Cerebellar nuclear complex (tissue), 1 donor: ENCODE results near the gene SLC5A9.
"Not testable (repeated sequence)": the region's sequence is repeated elsewhere in the genome, so short reads cannot be mapped to it uniquely, and the experiment has no call there.

ENCODE experiments used
- DNase-seq, 2 experiments: peaks; one replicate each; lab custom pipeline; 2025; lab: John Stamatoyannopoulos, UW

Gene SLC5A9

DNA sequence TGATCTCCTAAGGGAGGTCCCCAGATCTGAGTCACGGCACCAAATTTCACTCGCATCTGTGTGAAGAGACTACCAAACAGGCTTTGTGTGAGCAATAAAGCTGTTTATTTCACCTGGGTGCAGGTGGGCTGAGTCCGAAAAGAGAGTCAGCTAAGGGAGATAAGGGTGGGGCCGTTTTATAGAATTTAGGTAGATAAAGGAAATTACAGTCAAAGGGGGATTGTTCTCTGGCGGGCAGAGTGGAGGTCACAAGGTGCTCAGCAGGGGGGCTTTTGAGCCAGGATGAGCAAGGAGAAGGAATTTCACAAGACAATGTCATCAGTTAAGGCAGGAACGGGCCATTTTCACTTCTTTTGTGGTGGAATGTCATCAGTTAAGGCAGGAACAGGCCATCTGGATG is 8.2 kb upstream of the SLC5A9 start:
- DNase-seq: not testable (repeated sequence)

DNA sequence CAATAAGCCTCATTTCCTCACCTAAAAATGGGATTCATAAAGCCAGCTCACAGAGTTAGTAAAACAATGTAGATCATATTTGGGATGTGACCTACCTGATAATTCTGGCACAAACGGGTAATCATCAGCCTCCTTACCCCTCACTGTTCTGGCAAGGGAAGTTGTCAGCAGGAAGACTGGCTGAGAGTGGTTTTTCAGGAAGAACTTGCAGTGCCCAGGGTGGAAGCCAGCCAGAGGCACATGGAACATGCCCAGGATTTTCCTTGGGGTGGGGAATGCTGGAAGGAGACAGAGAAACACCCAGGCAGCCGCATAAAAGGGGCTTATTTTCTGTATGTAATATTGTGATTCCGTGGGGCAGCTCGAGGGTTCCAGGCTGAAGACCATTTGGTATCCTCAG is 7.7 kb upstream of the SLC5A9 start:
- DNase-seq: peak; percentile 20 to 55

DNA sequence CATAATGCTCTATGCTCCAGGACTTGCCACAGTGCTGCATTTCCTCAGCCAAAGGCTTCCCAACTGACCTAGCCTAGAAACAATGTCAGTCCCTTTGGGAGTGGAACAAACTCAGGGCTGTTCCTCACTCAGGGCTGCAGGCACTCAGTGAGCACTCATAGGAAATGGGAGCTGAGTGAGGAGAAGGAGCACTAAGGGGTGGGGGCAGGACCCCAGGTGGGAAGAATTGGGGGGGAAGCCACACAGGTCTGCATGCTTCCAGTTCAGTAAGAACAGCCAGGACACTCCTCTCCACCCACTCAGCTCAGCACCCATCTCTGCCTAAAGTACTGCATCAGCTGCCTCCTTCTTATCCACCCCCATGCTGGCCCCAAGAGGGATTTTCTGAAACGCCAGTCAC is 7.3 kb upstream of the SLC5A9 start:
- no peak for DNase-seq

DNA sequence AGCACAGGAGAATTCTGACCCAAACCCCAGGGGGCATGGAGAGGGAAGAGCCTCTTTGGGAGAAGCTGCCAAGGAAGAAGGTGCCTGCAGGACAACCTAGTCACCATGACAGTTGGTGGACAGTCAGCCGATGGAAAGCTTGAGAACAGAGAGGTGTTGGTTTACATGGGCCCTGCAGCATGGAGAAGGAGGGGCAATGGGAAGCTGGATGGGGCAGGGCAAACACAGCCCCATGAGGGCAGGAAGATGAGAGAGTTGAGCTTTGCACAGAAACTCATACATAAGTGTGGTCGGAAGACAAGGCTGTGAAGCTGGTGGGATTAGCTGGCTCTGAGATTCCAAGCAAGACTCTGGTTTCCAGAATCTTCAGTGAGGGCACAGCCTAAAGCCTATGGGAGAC is 6.6 kb upstream of the SLC5A9 start:
- no peak for DNase-seq

DNA sequence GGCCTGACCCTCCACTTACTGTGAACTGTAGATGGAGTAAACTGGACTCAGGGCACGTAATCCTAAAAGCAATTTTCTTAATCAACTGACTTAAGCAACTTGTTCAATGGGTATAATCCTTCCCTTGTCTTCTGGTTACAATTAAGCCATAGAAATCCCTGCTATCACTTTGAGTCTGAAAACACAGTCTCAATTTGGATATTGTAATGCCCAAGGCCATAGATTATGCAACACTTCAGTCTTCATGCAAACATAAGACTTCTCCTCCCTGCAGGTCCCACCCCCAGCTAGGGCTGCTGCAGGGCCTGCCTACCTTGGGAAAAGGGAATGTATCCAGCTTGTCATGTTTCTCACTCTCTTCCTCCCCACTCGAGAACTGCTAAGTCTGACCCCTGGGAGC is 6.2 kb upstream of the SLC5A9 start:
- DNase-seq: no peak

DNA sequence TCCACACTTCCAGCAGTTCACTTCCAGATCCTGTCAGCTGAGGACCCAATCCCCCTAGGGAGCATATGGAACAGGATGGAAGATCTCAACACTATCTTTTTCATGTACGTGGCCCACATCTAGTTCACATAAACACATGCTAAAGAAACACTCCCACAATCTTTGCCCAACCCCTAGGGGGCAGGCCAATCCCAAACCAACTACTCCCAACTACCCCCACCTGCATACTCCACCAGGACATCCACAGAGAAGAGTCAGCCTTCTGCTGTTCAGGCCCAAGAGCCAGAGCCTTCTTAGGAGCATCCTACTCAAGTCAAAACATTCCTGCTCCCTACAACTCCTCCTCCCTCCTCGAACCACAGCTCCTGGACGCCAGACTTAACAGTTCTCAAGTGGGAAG is 5.6 kb upstream of the SLC5A9 start:
- no peak for DNase-seq

DNA sequence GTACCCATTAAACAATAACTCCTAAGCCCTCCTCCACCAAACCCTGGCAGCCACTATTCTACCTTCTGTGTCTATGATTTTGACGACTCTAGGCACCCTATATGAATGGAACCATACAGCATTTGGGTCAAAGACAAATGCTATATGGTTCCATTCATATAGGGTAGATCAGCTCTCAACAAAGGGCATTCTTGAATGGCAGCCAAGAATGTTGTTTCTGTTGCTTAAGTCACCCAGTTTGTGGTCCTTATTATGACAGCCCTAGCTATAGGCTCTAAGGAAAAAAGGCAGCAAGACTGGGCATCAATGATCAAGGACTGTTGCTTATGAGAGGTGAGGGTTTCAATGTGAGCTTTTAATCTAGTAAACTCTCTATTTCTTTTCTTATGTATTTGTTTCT is 4.7 kb upstream of the SLC5A9 start:
- DNase-seq: no peak

DNA sequence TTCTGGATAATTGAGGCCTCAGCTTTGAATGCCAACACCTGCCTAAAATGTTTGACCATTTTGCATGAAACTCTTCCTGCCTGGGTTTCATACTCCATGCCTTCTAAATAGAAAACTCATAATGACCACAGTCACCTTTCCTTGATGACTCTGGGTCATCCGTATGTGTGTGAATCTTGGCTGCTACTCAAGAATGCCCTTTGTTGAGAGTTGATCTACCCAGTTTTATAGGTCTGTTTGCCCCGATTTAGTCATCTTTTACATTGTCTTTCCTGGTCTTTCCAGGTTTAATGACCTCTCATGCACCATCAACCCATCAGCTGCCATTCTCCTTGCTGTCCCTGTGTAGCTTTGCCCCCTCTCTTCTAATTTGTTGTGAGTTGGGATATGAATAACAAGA is 2.7 kb upstream of the SLC5A9 start:
- DNase-seq: no peak

DNA sequence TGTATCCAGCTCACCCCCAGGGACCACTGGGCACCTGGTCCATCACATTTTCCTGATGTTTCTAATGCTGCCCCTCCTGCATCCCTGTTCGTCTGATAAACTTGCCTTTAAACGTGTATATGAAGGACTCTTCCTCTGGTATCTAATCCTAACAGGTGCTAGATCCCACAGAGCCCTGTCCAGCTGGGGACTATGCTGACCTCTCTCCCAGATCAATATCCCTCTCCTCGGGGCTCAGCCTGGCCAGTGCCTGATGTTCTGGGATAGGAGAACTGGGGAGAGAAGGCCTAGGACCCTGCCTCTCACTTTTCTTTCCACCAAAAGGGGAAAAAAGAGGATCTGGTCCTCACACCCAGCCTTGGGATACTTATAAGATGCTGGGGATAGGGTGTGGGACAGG is 1.4 kb upstream of the SLC5A9 start:
- DNase-seq: no peak

DNA sequence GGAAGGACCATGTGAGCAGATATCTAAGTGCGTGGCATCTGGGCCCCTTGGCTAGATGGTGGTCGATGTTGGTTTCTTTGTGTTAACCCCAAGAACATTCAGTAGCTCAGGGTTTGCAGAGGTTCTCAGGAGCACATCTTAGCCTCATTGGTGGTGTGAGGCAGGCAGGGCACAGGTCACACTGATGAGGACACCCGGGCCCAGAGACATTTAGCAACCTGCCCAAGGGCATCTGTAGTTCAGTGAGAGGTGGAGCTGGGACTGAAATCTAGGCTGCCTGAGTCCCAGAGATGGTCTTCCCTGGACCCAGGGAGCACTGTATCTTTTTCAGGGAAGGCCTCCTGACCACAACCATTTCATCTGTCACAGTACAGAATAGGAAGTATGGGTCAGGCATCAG is 859 bp upstream of the SLC5A9 start:
- no peak for DNase-seq

DNA sequence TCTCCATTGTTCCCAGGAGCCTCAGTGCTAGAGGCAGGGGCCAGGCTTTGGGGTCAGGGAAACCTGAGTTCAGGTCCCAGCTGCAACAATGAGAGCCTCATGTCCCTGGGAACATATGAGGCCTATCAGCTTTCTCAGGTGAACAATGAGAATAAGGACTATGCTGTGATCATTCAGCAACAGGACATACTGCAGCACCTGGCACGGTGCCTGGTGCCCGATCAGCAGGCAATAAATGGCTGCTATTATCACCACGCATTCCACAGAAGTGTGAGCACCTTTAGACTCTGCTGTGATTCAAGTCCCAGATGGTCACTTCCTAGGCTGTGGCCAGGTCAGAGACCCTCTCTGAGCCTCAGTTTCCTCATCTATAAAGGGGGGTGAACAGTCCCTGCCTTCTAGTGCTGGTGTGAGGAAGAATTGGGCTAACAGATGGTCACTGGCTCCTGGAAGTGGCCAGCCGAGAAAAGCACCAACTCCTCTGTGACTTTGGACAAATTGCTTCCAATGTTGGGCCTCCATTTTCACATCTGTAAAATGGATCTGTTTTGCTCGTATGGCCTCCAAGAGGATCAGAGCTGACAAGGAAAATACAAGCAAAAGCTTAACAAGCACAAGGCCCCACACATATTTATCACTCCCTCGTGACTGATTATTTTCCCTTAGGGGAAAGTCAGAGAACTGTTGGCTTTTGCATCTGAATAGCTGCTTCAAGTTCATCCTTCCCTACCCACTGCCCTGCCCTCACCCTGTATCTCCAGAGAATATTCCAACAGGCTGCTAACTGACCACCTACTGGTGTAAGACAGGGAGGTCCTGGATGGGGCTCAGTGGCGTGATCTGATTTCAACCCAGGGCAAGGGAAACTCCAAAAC is 1.1 kb downstream of the SLC5A9 start:
- DNase-seq: no peak

DNA sequence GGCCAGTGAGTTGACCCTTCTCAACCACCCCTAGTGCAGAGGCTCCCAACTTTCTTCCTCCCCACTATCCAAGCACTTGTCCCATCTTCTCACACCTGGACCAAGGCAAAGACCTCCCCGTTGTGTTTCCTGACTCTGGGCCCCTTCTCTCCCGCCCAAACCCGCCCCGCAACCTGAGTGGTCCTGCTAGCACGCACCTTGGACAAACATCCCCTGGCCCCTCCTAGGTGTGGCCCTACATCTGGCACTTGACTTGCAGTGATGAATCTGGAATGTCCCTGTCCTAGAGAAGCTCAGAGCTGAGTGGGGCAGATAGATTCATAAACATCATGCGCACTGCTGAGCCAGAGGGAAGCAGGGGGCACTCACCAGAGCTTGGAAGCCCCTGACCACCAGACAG is 2.3 kb downstream of the SLC5A9 start:
- no peak for DNase-seq

DNA sequence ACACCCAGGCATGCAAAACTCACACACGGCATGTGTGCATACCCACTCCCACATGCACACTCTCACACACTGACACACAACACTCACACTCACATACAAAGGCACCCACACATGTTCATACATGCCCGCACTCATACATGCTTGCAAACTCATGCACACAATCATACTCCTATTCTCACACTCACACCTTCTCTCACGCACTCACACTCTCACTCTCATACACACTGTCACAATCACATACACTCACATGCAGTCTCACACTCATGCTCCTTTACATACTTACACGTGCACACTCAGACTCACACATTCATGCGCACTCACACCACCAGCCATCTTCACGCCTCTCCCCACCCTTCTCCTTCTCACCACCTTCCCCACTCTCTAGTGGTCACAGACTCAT is 3.1 kb downstream of the SLC5A9 start:
- no peak for DNase-seq

DNA sequence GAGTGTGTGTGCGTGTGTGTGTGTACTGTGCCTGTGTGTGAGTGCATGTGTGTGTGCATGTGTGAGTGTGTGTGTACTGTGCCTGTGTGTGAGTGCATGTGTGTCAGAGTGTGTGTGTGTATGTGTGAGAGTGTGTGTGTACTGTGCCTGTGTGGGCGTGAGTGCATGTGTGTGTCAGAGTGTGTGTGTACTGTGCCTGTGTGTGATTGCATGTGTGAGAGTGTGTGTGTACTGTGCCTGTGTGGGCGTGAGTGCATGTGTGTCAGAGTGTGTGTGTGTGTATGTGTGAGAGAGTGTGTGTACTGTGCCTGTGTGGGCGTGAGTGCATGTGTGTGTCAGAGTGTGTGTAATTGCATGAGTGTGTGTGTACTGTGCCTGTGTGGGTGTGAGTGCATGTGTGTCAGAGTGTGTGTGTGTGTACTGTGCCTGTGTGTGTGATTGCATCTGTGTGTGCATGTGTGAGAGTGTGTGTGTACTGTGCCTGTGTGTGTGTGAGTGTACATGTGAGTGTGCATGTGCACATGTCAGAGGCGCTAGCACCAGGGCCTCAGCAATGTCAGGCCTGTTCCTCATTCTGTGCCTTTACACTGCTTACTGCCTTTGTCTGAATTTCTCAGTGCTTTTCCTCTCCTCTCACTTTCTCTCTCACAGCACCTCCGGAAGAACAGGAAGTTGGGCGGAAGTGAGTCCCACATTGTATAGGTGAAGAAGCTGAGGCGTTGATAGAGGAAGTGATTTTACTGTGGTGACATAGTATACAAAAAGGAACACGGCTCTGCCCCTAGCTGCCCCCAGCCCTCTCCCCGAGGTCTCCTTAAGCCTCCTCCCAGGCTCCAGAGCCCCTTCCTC is 4.9 kb downstream of the SLC5A9 start:
- no peak for DNase-seq

DNA sequence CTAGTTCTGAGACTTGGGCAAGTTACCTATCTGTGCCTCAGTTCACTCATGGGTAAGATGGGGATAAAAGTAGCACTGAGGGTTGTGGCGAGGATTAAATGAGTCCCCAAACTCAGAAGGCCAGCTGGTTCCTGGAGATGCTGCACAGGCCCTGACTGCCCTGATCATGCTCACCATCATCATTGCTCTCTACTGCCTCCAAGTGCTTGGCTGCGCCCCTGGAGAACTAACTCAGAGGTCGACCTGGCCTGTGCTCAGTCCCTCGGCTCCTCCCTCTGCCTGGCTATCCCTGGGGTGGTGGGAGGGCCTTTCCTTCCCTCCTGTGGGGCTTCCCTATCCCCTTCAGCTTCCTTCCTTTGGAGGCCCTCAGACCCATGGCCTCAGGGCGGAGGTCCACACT is 5.6 kb downstream of the SLC5A9 start:
- DNase-seq: no peak

DNA sequence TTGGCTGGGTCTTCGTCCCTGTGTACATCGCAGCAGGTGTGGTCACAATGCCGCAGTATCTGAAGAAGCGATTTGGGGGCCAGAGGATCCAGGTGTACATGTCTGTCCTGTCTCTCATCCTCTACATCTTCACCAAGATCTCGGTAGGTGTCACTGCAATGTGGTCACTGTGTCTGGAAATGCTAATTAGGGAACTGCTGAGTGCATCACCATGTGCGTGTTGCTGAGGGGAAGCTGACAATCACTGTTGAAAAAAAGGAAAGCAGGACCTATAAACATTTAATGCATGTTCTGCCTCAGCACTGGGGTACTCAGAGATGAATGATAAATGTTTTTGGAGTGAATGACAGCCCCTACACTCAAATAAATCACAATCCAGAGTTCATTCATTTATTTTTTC is 6.8 kb downstream of the SLC5A9 start:
- no peak for DNase-seq

DNA sequence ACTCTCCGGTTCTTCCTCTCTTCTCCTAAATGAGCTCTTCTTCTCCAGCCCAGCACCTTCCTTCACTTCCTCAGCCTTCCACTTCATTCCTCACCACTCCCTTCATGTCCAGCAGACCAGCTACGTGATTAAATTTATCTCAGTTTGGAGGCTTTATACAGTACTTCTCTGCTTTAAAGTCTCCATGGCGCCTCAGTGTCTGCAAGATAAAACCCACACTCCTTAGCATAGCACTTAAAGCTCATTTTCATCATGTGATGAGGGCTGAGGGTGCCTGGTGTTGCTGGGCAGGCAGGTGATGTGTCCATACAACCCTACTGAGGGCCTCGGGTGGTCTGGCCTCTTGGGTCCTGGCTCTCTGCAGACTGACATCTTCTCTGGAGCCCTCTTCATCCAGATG is 7.7 kb downstream of the SLC5A9 start:
- DNase-seq: no peak

DNA sequence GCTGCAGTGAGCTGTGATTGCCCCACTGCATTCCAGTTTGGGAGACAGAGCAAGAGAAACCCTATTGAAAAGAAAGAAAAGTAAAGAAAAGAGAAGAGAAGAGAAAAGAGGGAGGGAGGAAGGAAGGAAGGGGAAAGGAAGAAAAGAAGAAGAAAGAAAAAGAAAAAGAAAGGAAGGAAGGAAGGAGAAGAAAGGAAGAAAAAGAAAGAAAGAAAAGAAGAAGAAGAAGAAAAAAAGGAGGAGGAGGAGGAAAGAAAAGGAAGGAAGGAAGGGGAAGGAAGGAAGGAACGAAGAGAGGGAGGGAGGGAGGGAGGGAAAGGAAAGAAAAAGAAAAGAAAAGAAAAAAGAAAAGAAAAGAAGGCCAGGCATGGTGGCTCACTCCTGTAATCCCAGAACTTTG is 10.2 kb downstream of the SLC5A9 start:
- no peak for DNase-seq

DNA sequence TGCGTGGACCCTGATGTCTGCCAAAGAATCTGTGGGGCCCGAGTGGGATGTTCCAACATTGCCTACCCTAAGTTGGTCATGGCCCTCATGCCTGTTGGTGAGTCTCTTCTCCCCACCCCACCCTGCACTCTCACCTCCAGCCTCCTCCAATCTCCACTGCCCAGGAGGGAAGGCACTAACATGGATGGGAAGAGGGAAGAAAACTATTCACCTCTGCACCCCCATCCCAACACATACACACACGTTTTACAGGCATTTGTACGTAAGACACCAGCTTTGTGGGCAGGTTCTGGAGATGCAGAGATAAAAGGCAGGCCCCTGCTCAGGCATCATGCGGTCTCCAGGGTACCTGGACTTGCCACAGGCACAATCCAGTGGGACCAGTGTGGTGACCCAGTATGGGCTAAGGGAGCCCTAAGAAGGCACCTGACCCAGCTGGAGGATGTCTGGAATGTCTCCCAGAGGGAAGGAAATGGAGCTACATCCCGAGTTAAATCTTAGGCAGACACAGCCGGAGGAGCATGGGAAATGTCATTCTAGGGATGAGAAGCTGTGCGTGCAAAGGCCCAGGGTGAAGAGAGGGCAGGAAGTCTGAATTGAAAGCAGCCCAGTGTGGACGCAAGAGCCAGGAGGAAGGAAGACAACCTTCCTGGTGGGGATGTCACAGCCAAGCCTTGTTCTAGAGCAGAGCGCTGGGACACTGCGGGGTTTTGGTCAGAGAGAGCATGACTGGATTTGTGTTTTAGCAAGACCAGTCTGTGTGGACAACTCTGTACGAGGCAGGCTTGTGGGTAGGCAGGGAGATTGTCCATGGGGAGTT is 11.4 kb downstream of the SLC5A9 start:
- DNase-seq: no peak

DNA sequence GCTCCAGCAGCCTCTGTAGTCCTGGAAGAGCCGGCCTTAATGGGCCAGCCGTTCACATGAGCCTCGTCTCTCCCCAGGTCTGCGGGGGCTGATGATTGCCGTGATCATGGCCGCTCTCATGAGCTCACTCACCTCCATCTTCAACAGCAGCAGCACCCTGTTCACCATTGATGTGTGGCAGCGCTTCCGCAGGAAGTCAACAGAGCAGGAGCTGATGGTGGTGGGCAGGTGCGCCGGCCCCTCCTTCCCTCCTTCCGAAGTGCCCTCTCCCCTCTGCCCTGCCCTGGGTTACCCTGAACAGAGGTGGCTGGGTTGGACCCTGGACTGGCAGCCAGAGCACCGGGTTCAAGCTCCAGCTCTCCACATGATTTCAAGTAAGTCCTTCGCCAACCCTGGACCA is 13.1 kb downstream of the SLC5A9 start:
- no peak for DNase-seq

DNA sequence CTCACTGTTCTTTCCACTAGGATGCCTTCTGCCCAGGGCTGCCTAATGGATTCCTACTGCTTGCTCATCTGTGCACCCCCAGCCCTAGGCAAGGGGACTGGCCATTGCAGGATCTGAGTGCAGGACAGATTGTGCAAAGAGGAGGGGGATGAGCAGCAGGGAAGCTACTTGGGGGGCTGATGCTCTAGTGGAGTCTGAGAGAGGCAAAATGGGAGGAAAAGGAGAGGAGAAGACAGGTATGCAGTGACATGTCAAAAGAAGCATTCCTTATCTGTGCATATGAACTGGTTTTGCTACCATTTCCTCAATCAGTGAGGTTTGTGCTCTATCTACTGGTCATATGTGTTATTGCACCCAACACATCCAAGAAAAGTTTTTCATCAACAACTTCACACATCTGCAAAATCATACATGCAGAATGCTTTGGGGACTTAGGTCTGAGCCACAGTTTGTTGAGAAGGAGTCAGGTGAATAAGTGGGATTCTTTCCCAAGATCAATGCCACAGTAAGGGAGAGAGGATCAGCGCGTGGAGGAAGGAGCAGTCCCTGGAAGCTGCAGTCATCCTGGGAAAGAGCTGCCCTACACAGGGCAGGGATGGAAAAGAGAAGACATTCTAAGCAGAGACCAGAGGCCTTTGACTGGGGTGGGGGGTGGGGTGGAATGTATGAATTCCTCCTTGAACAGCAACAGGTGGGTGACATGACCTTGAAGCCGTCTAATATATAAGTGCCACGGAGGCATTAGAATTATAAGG is 14.4 kb downstream of the SLC5A9 start:
- DNase-seq: no peak
